GM23338 (cell line): Measurements from ENCODE around the gene ENPP4.

ENCODE experiments used
- CTCF ChIP-seq, 2 experiments: fragments of 200-600 bp in 1 of 2; sonication (generic) in 1 of 2; conservative IDR thresholded peaks; 2 replicates each; pipeline versions ENCODE4 v1.5.1 to v1.6.1; 2016 to 2017; ENCODE audit warnings: antibody characterized with exemption in 2 of 2, low read depth in 2 of 2, mild to moderate bottlenecking in 2 of 2, moderate library complexity in 1 of 2
- EZH2phosphoT487 ChIP-seq: fragments of 200-600 bp; sonication (generic); IDR thresholded peaks from one replicate; pipeline ENCODE4 v1.8.1; 2018; ENCODE audit warnings: antibody characterized with exemption; ENCODE audit not compliant: unreplicated experiment

DNA sequence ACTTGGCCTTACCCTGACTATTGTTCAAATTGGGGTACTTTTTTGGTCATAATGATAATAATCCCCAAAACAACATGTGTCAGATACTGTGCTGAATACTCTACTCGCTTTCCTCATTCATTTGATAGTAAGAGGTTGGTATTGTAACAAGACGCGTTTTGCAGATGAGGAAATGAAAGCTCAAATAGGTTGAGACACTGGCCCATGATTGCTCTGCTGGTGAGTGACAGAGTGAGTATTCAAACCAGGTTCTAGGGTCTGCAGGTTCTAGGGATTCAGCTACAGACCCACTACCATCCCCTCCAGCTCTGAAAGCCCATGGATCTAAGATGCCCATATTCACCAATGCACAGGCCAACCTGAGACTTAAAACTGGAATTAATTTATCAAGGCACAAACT lies 1.3 kb upstream of the ENPP4 start:
- TF ChIP-seq CTCF (conservative IDR thresholded peaks at IDR 0.05; ENCODE audit: low read depth in 2 of 2) (no peak), EZH2phosphoT487 (no peak)
